ENCODE measurements around the gene ITPR3.
"Not testable (repeated sequence)": the region's sequence is repeated elsewhere in the genome, so short reads cannot be mapped to it uniquely, and the experiment has no call there.

Gene ITPR3

DNA sequence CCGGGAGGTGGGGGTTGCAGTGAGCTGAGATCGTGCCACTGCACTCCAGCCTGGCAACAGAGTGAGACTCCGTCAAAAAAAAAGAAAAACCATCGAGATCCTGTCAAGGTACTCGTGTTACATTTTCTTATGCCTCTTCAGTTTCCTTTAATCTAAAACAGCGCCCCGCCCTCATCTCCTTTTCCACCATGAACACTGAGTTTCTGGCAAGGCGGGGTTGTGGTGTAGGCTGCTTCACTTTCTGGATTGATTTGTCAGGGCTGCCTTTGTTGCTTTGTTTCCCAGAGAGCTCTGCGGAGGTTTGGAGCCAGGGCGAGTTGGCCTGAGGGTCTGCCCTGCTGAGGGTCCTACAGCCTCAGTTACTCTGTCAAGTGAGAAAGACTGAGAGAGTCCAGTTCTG is 8.9 kb downstream of the ITPR3 start:
- Histone ChIP-seq H3K4me1 (ENCODE audit: insufficient read depth, low read length, severe bottlenecking) (peaks cover 65% of the 10 kb centered on the region), H3K27ac (ENCODE audit: low read depth, low read length, poor library complexity, severe bottlenecking) (peak overlapping the region; percentile 62), H3K79me2 (ENCODE audit: insufficient read depth, low read length) (peaks cover 9% of the 10 kb centered on the region), H3K4me3 (ENCODE audit: low read depth, low read length, poor library complexity, severe bottlenecking) (no peak overlapping the region), H3K36me3 (ENCODE audit: insufficient read depth, low read length) (peaks cover 9% of the 10 kb centered on the region; the same call in 1 of the 2 replicates), H2AFZ (ENCODE audit: low read length) (no peak overlapping the region), H3K27me3 (ENCODE audit: insufficient read depth, low read length) (no peaks in the 10 kb centered on the region), H3K4me2 (ENCODE audit: low read length) (no peak overlapping the region), H3K9me2 (ENCODE audit: low read depth, low read length) (no peaks in the 10 kb centered on the region), H3K9ac (ENCODE audit: low read length) (no peak overlapping the region), H3K9me3 (ENCODE audit: low read length) (no peaks in the 10 kb centered on the region), H3F3A (ENCODE audit: insufficient read depth, low read length) (no peaks in the 10 kb centered on the region), H4K20me1 (ENCODE audit: insufficient read depth, low read length) (no peaks in the 10 kb centered on the region)
- TF ChIP-seq, protein P1, sequence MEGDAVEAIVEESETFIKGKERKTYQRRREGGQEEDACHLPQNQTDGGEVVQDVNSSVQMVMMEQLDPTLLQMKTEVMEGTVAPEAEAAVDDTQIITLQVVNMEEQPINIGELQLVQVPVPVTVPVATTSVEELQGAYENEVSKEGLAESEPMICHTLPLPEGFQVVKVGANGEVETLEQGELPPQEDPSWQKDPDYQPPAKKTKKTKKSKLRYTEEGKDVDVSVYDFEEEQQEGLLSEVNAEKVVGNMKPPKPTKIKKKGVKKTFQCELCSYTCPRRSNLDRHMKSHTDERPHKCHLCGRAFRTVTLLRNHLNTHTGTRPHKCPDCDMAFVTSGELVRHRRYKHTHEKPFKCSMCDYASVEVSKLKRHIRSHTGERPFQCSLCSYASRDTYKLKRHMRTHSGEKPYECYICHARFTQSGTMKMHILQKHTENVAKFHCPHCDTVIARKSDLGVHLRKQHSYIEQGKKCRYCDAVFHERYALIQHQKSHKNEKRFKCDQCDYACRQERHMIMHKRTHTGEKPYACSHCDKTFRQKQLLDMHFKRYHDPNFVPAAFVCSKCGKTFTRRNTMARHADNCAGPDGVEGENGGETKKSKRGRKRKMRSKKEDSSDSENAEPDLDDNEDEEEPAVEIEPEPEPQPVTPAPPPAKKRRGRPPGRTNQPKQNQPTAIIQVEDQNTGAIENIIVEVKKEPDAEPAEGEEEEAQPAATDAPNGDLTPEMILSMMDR (IDR thresholded peaks at IDR 0.05; ENCODE audit: low read length): no peak
- TF ChIP-seq EZH2 (IDR thresholded peaks at IDR 0.05; ENCODE audit: borderline replicate concordance, low read length): no peak

DNA sequence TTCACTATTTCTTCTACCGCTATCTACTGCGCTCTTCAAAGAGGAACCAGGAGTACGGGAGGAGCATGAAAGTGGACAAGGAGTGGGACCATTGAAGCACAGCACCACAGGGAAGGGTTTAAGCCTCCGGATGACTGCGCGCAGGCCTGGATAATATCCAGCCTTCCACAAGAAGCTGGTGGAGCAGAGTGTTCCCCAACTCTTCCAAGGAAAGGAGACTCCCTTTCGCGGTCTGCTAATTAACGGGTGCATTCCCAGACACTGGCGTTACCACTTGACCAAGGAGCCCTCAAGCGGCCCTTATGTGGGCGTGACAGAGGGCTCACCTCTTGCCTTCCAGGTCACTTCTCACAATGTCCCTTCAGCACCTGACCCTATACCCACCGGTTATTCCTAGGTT is 10.4 kb downstream of the ITPR3 start:
- H3K4me3 ChIP-seq (ENCODE audit: low read depth, low read length, poor library complexity, severe bottlenecking); H3K9me3 ChIP-seq (ENCODE audit: low read length); H3K4me2 ChIP-seq (ENCODE audit: low read length); H4K20me1 ChIP-seq (ENCODE audit: insufficient read depth, low read length); H3K27me3 ChIP-seq (ENCODE audit: insufficient read depth, low read length); H3K9ac ChIP-seq (ENCODE audit: low read length); H3K27ac ChIP-seq (ENCODE audit: low read depth, low read length, poor library complexity, severe bottlenecking); H3K9me2 ChIP-seq (ENCODE audit: low read depth, low read length); H3F3A ChIP-seq (ENCODE audit: insufficient read depth, low read length); H2AFZ ChIP-seq (ENCODE audit: low read length): not testable (repeated sequence)
- Histone ChIP-seq H3K4me1 (ENCODE audit: insufficient read depth, low read length, severe bottlenecking) (peaks cover 54% of the 10 kb centered on the region), H3K79me2 (ENCODE audit: insufficient read depth, low read length) (peaks cover 15% of the 10 kb centered on the region), H3K36me3 (ENCODE audit: insufficient read depth, low read length) (peaks cover 11% of the 10 kb centered on the region; the same call in 1 of the 2 replicates)

DNA sequence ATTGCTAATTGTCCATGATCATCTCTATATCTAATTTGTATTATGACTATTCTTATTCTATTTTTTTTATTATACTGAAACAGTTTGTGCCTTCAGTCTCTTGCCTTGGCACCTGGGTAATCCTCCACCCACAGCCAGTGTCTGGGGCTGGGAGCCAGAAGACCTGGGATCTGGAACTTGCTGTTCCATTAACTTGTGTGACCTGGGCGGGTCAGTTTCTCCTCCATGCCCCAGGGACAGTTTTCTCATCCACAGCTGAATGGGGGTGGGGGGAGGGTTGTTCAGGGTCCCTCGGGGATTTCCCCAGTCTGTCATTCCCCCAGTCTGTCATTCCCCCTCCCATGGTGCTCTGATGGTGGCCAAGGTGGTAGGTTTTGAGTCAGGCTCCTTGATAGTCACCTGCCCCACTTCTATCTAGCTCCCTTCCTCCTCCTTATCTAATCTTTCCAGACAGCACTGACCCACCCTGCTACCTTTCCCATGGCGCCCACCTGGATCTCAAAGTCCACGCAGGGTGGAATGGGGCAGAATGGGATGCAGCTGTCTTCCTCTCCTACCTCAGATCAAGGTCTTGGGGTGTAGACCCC is 10.9 kb downstream of the ITPR3 start:
- Histone ChIP-seq H4K20me1 (ENCODE audit: insufficient read depth, low read length) (no peaks in the 10 kb centered on the region), H3K27ac (ENCODE audit: low read depth, low read length, poor library complexity, severe bottlenecking) (no peak overlapping the region)

More for the DNA sequence above, 10.9 kb downstream of the ITPR3 start:
- peaks cover 49% of the 10 kb centered on the region for H3K4me1 ChIP-seq (ENCODE audit: insufficient read depth, low read length, severe bottlenecking)
- TF ChIP-seq, protein P1 (IDR thresholded peaks at IDR 0.05; ENCODE audit: low read length): no peak
- TF ChIP-seq EZH2 (IDR thresholded peaks at IDR 0.05; ENCODE audit: borderline replicate concordance, low read length): no peak
- no peak overlapping the region for H2AFZ ChIP-seq (ENCODE audit: low read length)
- H3K4me3 ChIP-seq (ENCODE audit: low read depth, low read length, poor library complexity, severe bottlenecking): no peak overlapping the region
- no peaks in the 10 kb centered on the region for H3K9me2 ChIP-seq (ENCODE audit: low read depth, low read length)
- no peaks in the 10 kb centered on the region for H3K9me3 ChIP-seq (ENCODE audit: low read length)
- H3F3A ChIP-seq (ENCODE audit: insufficient read depth, low read length): no peaks in the 10 kb centered on the region
- no peaks in the 10 kb centered on the region for H3K27me3 ChIP-seq (ENCODE audit: insufficient read depth, low read length)
- H3K4me2 ChIP-seq (ENCODE audit: low read length): no peak overlapping the region
- H3K79me2 ChIP-seq (ENCODE audit: insufficient read depth, low read length): peaks cover 15% of the 10 kb centered on the region
- H3K36me3 ChIP-seq (ENCODE audit: insufficient read depth, low read length): peaks cover 11% of the 10 kb centered on the region; the same call in 1 of the 2 replicates
- no peak overlapping the region for H3K9ac ChIP-seq (ENCODE audit: low read length)
